ENCODE results near the gene STMN1.

GRCh38 chr1:25862785-25863485, 43.3 kb downstream of the STMN1 start:
- TF ChIP-seq POLR2A (IDR thresholded peaks at IDR 0.05; ENCODE audit: low read length) (no peak), GATA1 (IDR thresholded peaks at IDR 0.05; ENCODE audit: low read depth, low read length) (no peak)
